Fibroblast of skin of scalp (primary cell): ENCODE measurements around the gene FTL.

Experiments used
- DNase-seq: peaks from one replicate; pipeline ENCODE4 v3.0.0-alpha.2; 2013

FTL gene

DNA sequence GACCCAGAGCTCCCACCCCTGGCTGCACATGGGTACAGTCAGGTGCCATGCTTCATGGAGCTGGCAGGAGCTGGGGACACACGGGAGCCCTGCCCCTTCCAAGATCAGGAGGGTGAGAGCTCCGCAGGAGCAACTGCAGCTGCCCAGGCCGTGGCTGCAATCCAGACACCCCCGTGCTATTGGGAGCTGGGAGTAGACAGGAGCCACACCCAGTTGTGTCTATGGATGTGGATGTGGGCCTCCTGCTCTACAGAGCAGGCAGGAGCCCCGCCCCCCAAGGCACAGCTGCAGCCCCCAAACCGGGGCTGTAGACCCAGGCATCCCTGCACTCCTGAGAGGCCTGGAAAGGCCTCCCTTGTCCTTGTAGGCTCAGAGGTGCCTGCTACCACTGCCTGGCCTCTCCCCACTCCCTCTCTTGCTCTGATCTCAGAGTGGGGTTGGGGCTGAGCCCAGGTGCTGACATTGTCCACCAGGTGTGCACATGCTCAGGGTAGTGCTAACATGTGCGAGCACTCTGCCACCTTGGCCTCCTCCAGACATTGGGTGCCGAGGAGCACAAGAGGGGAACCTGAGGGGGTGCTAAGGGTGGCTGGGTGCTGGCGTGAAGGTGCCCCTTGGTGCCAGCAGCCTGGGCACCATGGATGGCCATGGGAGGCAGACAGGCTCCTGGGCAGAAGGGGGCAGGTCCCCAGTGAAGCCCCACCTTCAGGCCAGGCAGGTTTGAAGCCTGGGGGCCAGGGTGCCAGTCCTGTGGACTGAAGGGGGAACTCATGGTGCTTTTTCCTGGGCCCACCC lies 18.4 kb upstream of the FTL start:
- DNase-seq: no peak

DNA sequence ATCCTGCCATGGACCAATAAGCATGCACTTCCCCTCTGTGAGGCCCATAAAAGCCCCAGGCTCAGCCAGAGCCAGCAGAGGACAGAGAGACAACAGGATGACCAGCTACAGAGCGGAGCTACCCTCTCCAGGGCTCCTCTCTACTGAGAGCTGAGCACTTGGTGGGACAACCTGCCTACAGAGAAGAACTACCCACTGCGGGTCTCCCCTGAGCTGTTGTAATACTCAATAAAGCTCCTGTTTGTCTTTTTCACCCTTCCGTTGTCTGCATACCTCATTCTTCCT lies 17.9 kb upstream of the FTL start:
- no peak for DNase-seq

DNA sequence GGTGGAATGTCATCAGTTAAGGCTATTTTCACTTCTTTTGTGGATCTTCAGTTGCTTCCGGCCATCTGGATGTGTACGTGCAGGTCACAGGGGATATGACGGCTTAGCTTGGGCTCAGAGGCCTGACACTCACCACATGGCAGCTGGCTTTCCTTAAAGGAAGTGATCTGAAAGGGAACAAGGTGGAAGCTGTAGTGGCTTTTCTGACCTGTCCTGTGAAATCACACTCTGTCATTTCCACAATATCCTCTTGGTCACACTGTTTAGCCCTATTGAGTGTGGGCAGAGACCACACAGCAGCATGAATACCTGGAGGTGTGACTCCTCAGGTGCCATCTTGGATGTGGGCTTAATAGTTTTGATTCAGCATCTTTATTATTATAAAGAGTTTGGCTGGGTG lies 14.9 kb upstream of the FTL start:
- no peak for DNase-seq

DNA sequence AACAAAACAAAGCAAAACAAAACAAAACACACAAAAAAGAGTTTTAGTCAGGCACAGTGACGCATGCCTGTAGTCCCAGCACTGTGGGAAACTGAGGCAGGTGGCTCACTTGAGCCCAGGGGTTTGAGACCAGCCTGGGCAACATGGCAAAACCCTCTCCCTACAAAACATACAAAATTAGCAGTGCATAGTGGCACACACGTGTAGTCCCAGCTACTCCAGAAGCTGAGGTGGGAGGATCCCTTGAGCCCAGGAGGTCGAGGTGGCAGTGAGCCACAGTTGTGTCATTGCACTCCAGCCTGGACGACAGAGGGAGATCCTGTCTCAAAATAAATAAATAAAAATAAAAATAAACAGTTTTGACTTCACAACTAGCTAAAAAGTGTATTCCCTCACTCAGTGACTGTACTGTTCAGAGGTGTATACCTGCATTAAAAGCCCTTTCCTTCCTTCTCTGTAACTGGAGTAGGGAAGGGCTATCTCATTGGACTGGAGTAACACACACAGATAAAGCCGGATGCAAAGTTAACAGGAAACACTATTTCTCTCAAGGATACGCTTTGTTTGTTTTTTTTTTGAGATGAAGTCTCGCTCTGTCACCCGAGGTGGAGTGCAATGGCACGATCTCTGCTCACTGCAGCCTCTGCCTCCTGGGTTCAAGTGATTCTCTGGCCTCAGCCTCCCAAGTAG lies 14.1 kb upstream of the FTL start:
- no peak for DNase-seq

DNA sequence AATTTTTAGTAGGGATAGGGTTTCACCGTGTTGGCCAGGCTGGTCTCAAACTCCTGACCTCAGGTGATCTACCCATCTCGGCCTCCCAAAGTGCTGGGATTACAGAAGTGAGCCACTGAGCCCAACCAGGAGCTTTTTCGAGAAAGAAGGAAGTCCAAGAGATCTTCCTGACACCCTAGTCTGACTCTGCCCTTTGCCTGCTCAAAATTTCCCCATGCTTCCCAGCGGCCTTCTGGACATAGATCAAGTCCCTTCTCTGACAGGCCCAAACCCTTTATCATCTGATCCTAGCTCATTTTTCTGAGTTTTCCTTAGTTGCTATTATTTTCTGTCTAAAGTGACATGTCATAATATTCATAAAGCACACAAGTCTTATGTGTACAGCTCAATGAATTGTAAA lies 12.0 kb upstream of the FTL start:
- DNase-seq: no peak

DNA sequence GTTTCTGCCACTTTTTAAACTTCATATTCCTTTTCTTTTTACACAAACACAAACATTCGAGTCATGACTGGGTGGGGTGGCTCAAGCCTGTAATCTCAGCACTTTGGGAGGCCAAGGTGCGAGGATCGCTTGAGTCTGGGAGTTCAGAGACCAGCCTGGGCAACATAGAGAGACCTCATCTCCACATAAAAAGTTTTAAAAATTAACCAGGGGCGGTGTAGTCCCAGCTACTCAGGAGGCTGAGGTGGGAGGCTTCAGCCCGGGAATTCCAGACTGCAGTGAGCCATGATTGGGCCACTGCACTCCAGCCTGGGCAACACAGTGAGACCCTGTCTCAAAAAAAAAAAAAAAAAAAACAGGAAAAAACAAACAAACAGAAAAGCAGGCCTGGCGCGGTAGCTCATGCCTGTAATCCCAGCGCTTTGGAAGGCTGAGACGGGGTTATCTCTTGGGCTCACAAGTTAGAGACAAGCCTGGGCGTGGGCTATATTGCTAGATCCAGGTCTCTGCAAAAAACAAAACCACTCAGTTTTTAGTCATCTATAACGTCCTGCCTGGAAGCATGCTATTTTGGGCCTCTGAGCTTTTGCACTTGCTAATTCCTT lies 11.0 kb upstream of the FTL start:
- DNase-seq: no peak

DNA sequence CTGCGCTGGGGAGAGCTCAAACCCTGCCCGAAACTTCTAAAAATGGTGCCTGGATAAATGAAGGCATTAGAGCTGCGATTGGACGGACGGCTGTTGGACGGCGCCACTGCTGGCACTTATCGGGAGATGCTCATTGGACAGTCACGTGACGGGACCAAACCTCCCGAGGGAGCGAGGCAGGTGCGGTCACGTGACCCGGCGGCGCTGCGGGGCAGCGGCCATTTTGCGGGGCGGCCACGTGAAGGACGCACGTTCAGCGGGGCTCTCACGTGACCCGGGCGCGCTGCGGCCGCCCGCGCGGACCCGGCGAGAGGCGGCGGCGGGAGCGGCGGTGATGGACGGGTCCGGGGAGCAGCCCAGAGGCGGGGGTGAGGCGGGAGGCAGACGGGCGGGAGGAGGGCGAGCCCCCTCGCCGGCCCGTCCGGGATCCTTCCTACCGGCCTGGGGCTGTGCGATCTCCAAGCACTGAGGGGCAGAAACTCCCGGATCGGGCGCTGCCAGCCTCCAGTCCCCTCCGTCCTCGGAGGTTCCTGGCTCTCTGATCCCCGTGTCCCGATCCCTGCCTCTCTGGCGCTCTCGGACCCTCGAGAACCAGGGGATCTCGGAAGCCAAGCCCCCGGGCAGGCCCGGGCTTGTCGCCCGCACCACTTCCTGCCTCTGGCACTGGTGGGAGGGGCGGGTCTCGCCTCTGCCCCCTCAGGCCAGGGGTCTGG lies 10.4 kb upstream of the FTL start, which contains the start of gene BAX:
TSS of gene BAX (plus strand) at position 281 of the 713 bp plus-strand sequence. CDS start at position 335, 54 bp downstream.
- peak; percentile 96 for DNase-seq

DNA sequence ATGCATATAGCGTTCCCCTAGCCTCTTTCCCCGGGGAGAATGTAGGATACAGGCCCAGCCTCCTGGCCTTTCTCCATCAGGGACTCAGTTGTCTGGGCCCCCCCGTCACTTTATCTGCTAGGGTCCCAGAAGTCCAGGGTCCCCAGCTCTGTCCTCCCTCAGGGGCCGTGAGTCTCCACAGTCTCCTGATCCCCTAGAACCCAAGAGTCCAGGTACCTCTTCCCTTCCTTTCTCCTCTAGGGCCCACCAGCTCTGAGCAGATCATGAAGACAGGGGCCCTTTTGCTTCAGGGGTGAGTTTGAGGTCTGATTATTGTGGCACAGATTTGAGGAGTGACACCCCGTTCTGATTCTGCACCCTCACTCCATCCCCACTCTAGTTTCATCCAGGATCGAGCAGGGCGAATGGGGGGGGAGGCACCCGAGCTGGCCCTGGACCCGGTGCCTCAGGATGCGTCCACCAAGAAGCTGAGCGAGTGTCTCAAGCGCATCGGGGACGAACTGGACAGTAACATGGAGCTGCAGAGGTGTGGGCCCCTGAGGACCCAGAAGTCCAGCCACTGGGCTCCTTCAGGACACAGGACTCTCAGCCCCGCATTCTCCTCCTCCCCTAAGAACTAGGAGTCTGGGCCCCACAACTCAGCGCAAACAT lies 9.7 kb upstream of the FTL start:
- DNase-seq: no peak

DNA sequence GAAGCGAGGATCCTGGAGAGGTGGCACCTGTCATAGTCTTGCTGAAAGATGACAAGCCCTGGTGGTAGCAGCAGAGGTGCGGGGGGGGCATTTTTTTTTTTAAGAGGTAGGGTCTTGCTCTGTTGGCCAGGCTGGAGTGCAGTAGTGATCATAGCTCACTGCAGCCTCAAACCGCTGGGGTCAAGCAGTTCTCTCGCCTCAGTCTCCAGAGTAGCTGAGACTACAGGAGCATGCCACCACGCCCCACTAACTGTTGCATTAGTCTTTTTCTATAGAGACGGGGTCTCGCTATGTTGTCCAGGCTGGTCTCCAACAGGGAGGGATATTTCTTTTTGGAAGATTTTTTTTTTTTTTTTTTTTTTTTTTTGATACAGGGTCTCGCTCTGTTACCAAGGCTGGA lies 7.1 kb upstream of the FTL start:
- DNase-seq: no peak

DNA sequence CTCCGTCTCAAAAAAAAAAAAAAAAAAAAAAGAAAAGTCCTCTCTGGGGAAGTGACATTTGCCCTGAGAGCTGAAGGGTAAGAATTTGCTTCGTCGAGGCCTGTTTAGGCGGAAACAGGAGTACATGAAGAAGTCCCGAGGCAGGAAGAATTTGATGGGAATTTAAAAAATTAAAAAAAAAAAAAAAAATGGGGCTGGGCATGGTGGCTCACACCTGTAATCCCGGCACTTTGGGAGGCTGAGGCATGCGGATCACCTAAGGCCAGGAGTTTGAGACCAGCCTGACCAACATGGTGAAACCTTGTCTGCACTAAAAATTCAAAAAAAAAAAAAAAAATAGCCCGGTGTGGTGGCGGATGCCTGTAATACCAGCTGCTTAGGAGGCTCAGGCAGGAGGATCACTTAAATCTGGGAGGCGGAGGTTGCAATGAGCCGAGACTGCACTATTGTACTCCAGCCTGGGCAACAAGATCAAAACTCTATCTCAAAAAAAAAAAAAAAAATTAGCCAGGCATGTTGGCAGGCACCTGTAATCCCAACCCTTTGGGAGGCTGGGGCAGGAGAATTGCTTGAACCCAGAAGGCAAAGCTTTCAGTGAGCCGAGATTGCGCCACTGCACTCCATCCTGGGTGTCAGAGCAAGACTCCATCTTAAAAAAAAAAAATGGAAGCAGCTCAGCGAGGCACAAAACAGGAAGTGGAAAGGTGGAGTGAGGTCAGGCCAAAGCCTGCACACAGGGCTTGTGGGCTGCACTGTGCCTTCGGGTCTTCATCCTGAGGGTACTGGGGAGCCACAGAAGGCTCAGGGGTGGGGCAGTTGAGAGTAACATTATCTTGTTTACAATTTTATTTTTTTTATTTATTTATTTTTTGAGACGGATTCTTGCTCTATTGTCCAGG lies 5.5 kb upstream of the FTL start:
- no peak for DNase-seq

DNA sequence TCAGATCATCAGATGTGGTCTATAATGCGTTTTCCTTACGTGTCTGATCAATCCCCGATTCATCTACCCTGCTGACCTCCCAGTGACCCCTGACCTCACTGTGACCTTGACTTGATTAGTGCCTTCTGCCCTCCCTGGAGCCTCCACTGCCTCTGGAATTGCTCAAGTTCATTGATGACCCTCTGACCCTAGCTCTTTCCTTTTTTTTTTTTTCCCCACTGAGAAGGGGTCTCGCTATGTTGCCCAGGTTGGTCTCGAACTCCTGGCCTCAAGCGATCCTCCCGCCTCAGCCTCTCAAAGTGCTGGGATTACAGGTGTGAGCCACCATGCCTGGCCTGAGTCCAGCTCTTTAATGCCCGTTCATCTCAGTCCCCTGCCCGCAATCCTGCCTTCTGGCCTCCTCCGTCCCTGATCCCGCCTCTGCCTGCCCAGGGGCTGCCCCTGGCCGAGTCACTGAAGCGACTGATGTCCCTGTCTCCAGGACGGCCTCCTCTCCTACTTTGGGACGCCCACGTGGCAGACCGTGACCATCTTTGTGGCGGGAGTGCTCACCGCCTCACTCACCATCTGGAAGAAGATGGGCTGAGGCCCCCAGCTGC lies 4.0 kb upstream of the FTL start:
- DNase-seq: no peak

DNA sequence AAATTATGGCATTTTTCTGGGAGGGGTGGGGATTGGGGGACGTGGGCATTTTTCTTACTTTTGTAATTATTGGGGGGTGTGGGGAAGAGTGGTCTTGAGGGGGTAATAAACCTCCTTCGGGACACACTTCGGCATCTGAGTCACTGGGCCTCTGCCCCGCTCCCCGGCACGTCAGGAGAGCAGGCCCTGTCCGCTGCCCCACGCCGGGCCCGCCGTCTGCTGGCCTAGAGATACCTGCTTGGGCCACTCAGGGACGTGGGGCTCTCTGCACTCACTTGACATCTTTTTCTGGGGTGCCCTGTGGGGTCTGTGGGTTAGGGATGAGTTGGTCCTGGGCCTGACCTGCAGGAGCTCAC lies 3.5 kb upstream of the FTL start:
- DNase-seq: no peak

DNA sequence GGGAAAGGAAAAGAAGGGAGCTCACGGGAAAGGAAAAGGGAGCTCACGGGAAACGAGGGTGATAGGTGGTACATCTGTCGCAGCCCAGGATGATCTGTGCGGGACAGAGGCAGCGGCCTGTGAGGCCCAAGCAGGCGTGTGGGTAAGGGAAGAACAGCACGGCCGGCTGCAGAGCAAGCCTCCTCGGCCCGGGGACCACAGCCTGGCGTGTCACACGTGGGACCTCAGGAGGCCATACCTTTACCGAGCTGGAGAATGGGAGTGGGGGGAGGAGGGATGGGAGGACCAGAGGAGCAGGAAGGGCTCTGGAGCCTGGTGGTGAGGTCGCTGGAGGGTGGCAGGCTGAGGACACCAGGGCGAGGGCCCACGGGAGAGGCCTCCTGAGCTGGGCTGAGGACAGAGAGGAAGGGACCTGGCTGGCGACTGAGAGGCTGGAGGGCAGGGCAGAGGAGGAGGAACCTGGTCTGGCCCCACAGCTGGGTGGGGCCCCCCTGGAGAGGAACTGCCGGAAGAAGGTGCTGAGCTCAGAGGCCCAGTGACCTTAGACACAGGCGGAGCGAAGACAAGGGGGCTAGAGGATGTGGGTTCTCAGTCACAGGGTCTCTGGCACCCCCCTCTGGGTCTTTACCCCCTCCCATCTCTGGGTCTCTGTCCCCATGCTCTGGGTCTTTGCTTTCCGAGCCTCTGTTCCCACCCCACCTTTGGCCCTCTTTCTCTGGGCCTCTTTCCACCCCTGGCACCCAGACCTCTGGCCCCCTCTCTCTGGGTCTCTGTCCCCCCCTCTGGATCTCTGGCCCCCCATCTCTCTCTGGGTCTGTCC lies 2.9 kb upstream of the FTL start:
- peak; percentile 13 for DNase-seq

DNA sequence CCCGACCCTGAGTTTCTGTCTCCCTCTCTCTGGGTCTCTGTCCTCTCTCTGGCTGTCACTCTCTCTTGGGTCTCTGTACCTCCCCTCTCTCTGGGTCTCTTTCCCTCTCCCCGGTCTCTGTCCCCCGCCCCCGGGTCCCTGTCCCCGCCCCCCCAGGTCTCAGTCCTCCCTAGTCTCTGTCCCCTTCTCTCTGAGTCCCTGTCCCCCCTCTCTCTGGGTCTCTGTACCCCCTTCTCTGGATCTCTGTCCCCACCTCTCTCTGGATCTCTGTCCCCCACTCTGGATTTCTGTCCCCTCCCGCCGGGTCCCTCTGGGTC lies 2.3 kb upstream of the FTL start:
- DNase-seq: no peak

DNA sequence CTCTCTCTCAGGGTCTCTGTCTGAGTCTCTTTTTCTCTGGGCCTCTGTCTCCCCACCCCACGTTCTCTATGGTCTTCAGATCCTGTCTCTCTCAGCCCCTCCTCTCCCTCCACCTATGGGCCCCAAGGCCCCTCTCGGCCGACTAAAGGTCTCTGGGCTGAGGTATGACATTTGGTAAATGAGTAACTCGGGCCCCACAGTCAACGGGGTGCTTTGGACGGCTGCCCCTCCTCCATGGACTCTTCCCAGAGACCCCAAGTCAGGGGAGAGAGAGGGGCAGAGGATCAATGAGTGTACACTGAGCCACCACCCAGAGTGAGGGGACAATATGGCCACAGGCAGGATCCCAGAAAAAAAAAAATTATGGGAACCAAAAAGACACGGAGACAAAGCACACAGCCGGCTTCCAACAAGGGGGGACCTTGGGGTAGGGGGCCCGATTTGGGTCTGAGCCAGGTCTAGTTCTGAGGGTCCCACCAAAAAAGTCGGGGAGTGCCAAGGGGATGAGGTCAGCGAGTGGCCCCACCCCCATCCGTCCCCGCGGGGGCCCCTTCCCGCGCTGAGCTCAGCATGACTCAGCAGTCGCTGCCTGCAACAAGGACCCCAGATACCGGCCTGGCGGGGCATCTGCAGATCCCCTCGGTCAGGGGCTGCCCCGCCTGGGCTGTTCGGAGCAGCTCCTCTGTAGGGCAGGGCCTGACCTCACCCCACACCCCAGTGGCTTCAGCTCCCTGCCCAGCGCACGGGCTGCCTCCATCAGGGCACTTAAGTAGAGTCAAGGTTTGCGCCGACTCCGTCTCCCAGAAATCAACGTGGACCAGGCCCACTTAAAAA lies 1.5 kb upstream of the FTL start:
- DNase-seq: peak; percentile 84

DNA sequence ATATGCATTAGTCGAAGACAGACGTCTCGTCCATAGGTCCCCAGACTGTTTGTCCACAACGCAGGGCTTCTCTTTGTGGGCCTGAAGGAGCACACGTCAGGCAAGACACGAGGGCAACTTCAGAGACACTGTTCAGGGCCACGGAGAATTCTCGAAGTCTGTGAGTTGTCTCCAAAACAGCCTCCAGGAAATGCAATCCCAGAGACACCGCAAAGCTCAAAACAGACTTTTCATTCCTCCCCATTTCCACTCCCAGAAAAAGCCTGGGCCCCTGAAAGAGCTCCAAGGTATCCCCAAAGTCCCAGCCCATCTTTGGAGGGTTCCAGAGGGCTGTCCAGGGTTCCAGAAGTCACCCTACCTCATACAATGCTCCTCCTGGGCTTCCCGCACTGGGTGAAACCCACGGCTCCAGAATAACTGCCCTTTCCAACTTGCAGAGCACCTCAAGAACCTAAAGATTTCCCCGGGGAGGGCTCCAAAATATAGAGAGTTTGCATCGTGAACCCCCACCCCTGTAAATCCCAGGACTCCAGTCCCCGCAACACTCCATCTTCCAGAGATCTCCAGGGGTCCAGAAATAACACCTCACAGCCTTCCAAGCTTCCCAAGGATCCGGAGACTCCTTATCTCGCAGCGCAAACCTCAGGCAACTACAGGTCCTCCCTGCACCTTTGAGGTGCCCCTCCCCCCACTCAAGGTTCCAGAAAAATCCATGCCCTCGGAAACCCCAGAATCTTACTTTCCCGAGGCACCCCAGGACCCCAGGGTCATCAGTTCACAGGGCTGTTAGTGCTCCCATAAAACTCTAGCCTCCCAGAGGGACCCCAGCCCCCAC lies 687 bp upstream of the FTL start:
- DNase-seq: peak; percentile 63

DNA sequence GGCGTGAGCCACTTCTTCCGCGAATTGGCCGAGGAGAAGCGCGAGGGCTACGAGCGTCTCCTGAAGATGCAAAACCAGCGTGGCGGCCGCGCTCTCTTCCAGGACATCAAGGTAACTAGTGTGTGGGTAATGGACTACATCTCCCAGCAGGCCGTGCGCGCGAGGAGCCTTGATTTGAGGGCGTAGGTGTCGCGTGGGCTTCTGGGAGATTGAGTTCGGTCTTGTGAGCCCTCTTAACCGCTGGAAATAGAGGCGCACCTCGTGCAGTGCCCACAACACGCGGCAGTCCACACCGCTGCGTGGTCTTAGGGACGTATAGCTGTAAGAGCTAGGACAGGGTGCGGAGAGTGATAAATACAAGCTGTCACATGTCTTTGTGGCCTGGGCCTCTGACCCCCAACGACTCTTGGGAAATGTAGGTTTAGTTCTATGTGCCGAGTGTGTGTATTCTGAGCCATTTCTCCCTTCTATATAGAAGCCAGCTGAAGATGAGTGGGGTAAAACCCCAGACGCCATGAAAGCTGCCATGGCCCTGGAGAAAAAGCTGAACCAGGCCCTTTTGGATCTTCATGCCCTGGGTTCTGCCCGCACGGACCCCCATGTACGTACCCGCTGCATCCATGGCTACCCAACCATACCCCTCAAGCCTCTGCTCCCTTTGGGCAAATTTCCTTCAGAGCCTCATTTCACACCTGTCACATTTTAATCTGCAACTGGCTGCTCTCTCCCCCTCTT lies 864 bp downstream of the FTL start:
- peak; percentile 81 for DNase-seq
